NCI-H1105 treated with DMSO at 0.1 percent for 48 hours (cell line): ENCODE measurements around the gene IFI30.
"Not testable (repeated sequence)": the region's sequence is repeated elsewhere in the genome, so short reads cannot be mapped to it uniquely, and the experiment has no call there.

Experiments
- DNase-seq: peaks from one replicate; lab custom pipeline; 2025; lab: John Stamatoyannopoulos, UW

Gene IFI30

GRCh38 chr19:18203408-18203862 lies 29.8 kb downstream of the IFI30 start:
- no peak for DNase-seq

- peak; percentile 100 for DNase-seq
Observed at GRCh38 chr19:18203863-18204393, 30.3 kb downstream of the IFI30 start, which contains the start of gene RAB3A. RAB3A (minus strand) TSS chr19:18204042; CDS start chr19:18202740, 1,302 bp downstream.

GRCh38 chr19:18204394-18205199 lies 31.0 kb downstream of the IFI30 start:
- DNase-seq: no peak

GRCh38 chr19:18205200-18205892 lies 31.7 kb downstream of the IFI30 start:
- DNase-seq: peak; percentile 61

- DNase-seq: no peak
Observed at GRCh38 chr19:18206018-18206417, 32.4 kb downstream of the IFI30 start.

GRCh38 chr19:18208098-18208951 lies 34.7 kb downstream of the IFI30 start:
- DNase-seq: no peak

GRCh38 chr19:18209912-18210311 lies 36.3 kb downstream of the IFI30 start:
- DNase-seq: not testable (repeated sequence)

GRCh38 chr19:18211683-18212082 lies 38.1 kb downstream of the IFI30 start:
- DNase-seq: no peak

- DNase-seq: no peak
Observed at GRCh38 chr19:18214779-18215433, 41.3 kb downstream of the IFI30 start.

- DNase-seq: no peak
Observed at GRCh38 chr19:18216789-18217188, 43.2 kb downstream of the IFI30 start.

- DNase-seq: no peak
Observed at GRCh38 chr19:18218159-18218558, 44.5 kb downstream of the IFI30 start.

- no peak for DNase-seq
Observed at GRCh38 chr19:18218600-18218999, 45.0 kb downstream of the IFI30 start.

- DNase-seq: no peak
Observed at GRCh38 chr19:18219911-18220631, 46.5 kb downstream of the IFI30 start.

GRCh38 chr19:18220632-18221275 lies 47.1 kb downstream of the IFI30 start:
- peak; percentile 42 for DNase-seq

GRCh38 chr19:18221815-18222725 lies 48.5 kb downstream of the IFI30 start:
- DNase-seq: no peak

- no peak for DNase-seq
Observed at GRCh38 chr19:18223860-18224524, 50.4 kb downstream of the IFI30 start.

- DNase-seq: peak; percentile 97
Observed at GRCh38 chr19:18224525-18225354, 51.1 kb downstream of the IFI30 start.

GRCh38 chr19:18225355-18225701 lies 51.7 kb downstream of the IFI30 start:
- DNase-seq: no peak
